ENCODE data around the gene COTL1.

GRCh38 chr16:84578538-84579126 lies 39.2 kb downstream of the COTL1 start:
- TF ChIP-seq CTCF (conservative IDR thresholded peaks at IDR 0.05 in 1 of 2, IDR thresholded peaks at IDR 0.05 in 1 of 2; ENCODE audit: extremely low read depth in 1 of 2, insufficient read depth in 1 of 2, low read depth in 1 of 2, low read length in 2 of 2) (no peak), EZH2 (IDR thresholded peaks at IDR 0.05; ENCODE audit: borderline replicate concordance, low read length) (no peak)
